ENCODE results near the gene DBH.

DNA sequence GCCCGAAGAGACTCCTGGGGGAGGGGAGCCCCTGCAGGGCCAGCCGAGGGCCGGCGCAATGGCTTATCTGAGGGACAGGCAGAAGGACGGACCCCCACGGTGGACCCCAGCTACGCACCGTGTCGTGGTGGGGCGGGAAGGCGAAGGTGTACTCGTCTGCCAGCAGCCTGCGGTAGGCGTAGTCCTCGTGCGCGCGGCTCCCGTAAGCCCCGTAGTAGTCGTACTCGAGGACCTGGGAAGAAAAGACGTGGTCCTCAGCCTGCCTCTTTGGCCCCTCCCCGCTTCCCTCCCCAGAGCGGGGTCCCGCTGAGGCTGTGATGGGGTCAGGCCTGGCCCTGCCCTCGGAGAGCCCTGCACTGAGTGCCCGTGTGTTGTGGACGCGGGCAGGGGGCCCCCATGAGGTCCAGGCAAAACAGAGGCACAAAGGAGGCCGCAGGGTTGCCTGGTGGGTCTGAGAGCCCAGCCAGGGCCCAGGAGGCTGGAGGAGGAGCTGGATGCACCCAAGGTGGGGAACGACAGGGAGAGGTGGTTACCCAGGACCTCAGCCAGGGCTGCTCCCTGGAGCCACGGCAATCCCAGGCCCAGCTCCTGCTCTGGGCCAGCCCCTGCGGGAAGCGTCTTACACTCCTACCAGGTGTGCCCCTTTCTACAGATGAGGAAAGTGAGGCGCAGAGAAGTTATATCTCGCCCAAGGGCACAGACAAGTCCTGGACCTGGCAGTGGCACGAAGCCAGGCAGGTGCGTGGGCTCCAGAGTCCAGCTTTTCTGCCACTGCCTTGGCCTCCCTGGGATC is 66.8 kb downstream of the DBH start:
- TF ChIP-seq, protein P1, sequence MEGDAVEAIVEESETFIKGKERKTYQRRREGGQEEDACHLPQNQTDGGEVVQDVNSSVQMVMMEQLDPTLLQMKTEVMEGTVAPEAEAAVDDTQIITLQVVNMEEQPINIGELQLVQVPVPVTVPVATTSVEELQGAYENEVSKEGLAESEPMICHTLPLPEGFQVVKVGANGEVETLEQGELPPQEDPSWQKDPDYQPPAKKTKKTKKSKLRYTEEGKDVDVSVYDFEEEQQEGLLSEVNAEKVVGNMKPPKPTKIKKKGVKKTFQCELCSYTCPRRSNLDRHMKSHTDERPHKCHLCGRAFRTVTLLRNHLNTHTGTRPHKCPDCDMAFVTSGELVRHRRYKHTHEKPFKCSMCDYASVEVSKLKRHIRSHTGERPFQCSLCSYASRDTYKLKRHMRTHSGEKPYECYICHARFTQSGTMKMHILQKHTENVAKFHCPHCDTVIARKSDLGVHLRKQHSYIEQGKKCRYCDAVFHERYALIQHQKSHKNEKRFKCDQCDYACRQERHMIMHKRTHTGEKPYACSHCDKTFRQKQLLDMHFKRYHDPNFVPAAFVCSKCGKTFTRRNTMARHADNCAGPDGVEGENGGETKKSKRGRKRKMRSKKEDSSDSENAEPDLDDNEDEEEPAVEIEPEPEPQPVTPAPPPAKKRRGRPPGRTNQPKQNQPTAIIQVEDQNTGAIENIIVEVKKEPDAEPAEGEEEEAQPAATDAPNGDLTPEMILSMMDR (IDR thresholded peaks at IDR 0.05): no peak
- TF ChIP-seq POLR2A (IDR thresholded peaks at IDR 0.05): no peak

Data from body of pancreas (tissue), 4 donors.